ENCODE data around the gene BTRC. TPM values are rescaled to one million over a fixed set of nuclear protein-coding genes. Genes with fewer than 3 reads are reported as not detected.

The BTRC gene
- polyA plus RNA-seq, 1 experiment: 23.2 TPM

DNA sequence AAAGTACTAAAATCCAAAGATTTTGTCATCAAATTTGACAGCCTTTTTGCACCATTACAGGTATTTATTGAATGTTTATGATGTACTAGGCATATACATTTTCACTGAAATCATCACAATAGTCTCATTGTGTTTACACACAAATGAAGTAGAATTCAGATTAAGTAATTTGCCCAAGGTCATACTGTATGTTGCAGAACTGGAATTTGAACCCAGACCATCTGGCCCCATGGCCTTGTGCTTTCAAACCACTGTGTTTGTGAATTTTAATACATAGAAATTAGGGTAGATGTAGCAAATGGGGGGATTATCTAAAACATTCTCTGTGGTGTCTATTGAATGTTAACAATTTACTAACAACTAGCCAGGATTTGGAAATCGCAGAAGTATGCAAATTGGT lies 139.3 kb downstream of the BTRC start:
- CTCF ChIA-PET: interaction anchor here (1.2 to 1.5 kb wide), 2 partner anchors 26 to 279 kb away, joined by 3 to 4 read pairs; no protein-coding TSS in a partner anchor
- Histone ChIP-seq H3K9me3 (ENCODE audit: control insufficient read depth, insufficient read depth, low read length) (no peaks in the 10 kb centered on the region), H3K4me3 (ENCODE audit: low read depth, low read length) (no peak overlapping the region), H3K27ac (ENCODE audit: low read depth, low read length) (no peak overlapping the region), H3K27me3 (ENCODE audit: control insufficient read depth, insufficient read depth, low read length) (no peaks in the 10 kb centered on the region)
- TF ChIP-seq, protein P1, sequence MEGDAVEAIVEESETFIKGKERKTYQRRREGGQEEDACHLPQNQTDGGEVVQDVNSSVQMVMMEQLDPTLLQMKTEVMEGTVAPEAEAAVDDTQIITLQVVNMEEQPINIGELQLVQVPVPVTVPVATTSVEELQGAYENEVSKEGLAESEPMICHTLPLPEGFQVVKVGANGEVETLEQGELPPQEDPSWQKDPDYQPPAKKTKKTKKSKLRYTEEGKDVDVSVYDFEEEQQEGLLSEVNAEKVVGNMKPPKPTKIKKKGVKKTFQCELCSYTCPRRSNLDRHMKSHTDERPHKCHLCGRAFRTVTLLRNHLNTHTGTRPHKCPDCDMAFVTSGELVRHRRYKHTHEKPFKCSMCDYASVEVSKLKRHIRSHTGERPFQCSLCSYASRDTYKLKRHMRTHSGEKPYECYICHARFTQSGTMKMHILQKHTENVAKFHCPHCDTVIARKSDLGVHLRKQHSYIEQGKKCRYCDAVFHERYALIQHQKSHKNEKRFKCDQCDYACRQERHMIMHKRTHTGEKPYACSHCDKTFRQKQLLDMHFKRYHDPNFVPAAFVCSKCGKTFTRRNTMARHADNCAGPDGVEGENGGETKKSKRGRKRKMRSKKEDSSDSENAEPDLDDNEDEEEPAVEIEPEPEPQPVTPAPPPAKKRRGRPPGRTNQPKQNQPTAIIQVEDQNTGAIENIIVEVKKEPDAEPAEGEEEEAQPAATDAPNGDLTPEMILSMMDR (IDR thresholded peaks at IDR 0.05; ENCODE audit: low read depth, low read length): no peak
- POLR2A ChIA-PET: no interaction called here
- DNase-seq (ENCODE audit: low read depth, low spot score): no peak

DNA sequence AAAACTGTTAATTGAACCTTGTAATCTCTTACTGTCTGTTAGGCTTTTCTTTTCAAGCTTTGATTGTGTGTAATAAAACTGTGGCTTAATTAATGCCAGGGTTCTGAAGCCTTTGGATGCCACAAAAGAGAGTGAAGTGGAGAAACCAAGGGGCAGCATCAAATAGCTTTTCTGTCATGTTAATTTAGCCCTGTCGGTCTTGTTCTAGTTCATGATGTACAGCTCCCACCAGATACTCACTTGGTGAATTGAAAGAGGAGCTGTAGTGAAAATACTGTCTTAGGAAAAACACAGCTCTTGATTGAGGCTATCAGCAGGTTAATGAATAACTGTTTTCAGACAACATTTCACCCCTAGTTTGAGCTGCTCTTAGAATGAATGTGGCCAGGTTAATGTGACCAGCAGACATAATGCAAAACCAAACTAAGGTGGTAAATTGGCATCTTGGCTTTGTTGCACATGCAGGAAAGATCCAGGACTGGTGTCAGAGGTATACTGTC lies 139.9 kb downstream of the BTRC start:
- CTCF ChIA-PET: interaction anchor here (1.2 to 1.5 kb wide), 2 partner anchors 27 to 280 kb away, joined by 3 to 4 read pairs; no protein-coding TSS in a partner anchor
- H3K9me3 ChIP-seq (ENCODE audit: control insufficient read depth, insufficient read depth, low read length): no peaks in the 10 kb centered on the region
- POLR2A ChIA-PET: no interaction called here
- no peak overlapping the region for H3K4me3 ChIP-seq (ENCODE audit: low read depth, low read length)
- no peak overlapping the region for H3K27ac ChIP-seq (ENCODE audit: low read depth, low read length)
- TF ChIP-seq, protein P1 (IDR thresholded peaks at IDR 0.05; ENCODE audit: low read depth, low read length): no peak
- no peak for DNase-seq (ENCODE audit: low read depth, low spot score)
- H3K27me3 ChIP-seq (ENCODE audit: control insufficient read depth, insufficient read depth, low read length): no peaks in the 10 kb centered on the region

DNA sequence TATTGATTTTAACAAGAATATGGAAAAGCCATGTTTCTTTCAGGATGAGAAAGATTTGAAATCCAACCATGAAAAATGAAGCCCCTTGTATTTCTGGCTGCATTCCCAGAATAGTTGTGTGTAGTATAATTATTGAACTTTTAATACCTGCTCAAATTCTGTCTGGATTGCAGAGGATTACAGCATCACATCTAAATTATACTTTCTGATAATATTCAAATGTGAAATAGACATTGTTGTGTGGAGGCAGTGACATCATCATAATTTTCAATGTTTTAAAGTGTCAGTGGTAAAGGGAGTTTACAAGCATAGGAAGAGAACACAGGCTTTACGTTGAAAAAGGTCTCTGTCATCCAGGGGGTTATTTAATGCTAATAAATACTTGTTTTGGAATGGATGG lies 140.7 kb downstream of the BTRC start:
- no peak overlapping the region for H3K27ac ChIP-seq (ENCODE audit: low read depth, low read length)
- no peak overlapping the region for H3K4me3 ChIP-seq (ENCODE audit: low read depth, low read length)
- TF ChIP-seq, protein P1 (IDR thresholded peaks at IDR 0.05; ENCODE audit: low read depth, low read length): no peak
- H3K27me3 ChIP-seq (ENCODE audit: control insufficient read depth, insufficient read depth, low read length): no peaks in the 10 kb centered on the region
- CTCF ChIA-PET: interaction anchor here (1.5 kb wide), 1 partner anchor 280 kb away, joined by 3 read pairs; no protein-coding TSS in a partner anchor
- no peaks in the 10 kb centered on the region for H3K9me3 ChIP-seq (ENCODE audit: control insufficient read depth, insufficient read depth, low read length)
- no peak for DNase-seq (ENCODE audit: low read depth, low spot score)
- POLR2A ChIA-PET: interaction anchor here (0.6 kb wide), 1 partner anchor 21 kb away, joined by 3 read pairs; no protein-coding TSS in a partner anchor

DNA sequence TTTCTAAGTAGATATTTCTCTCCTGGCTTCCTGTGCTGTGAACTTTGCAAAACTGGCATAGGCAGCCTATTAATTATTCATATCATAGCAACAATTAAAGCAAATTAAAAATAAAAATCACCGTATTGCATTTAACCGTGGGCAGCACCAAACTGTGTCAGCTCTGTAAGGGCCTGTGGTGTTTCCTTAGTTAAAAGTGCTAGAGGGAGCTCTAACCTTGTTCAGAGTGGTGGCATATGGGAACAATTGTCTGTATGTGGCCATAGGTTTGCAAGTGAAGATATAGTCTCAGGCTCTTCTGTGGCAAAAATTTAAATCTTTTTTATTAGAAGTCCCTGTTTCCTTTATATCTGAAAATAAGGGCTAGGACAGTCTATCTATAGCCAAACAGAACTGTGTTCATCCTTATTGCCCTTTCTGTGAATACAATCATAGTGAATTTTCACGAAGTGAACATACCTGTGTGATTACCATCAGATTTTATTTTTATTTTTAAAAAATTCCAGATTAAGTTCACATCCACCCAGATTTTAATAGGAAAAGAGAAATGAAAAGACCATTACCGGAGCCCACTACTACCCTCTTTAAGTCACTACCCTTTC lies 141.5 kb downstream of the BTRC start:
- POLR2A ChIA-PET: interaction anchor here (0.6 kb wide), 1 partner anchor 20 kb away, joined by 3 read pairs; no protein-coding TSS in a partner anchor
- H3K27me3 ChIP-seq (ENCODE audit: control insufficient read depth, insufficient read depth, low read length): no peaks in the 10 kb centered on the region
- CTCF ChIA-PET: interaction anchor here (0.7 kb wide), 1 partner anchor 127 kb away, joined by 3 read pairs; no protein-coding TSS in a partner anchor
- H3K27ac ChIP-seq (ENCODE audit: low read depth, low read length): no peak overlapping the region
- TF ChIP-seq, protein P1 (IDR thresholded peaks at IDR 0.05; ENCODE audit: low read depth, low read length): peak; percentile 28
- DNase-seq (ENCODE audit: low read depth, low spot score): no peak
- H3K9me3 ChIP-seq (ENCODE audit: control insufficient read depth, insufficient read depth, low read length): no peaks in the 10 kb centered on the region
- no peak overlapping the region for H3K4me3 ChIP-seq (ENCODE audit: low read depth, low read length)

DNA sequence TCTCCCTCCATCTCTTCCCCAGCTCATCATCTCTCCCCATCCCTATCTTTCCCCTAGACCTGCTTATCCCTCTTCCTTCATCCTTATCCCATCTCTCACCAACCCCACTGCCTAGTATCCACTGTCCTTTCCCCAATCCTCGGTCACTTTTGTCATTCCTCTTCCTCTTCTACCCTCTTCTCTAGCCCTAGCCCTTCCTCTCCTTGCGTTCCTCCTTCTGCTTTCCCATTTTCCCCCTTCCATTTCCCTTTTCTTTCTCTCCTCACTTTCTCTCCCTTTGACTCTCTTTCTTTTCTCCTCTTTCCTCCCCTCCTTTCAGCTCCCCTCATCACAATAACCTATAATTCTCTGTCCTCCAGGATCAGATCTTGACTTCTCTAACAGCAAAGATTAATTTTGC lies 150.5 kb downstream of the BTRC start:
- ChIA-PET CTCF (interaction anchor here (0.6 kb wide), 1 partner anchor 227 kb away, joined by 3 read pairs; no protein-coding TSS in a partner anchor), POLR2A (no interaction called here)
- TF ChIP-seq, protein P1 (IDR thresholded peaks at IDR 0.05; ENCODE audit: low read depth, low read length): no peak
- H3K27ac ChIP-seq (ENCODE audit: low read depth, low read length): no peak overlapping the region
- H3K4me3 ChIP-seq (ENCODE audit: low read depth, low read length): no peak overlapping the region
- H3K9me3 ChIP-seq (ENCODE audit: control insufficient read depth, insufficient read depth, low read length): no peaks in the 10 kb centered on the region
- DNase-seq (ENCODE audit: low read depth, low spot score): no peak
- no peaks in the 10 kb centered on the region for H3K27me3 ChIP-seq (ENCODE audit: control insufficient read depth, insufficient read depth, low read length)
